OCI-LY3 (cell line): ENCODE results near the gene KIAA0513.

Experiments used
- CTCF ChIP-seq: fragments of 200-600, 300-600 bp; sonication (generic); IDR thresholded peaks from 2 replicates; pipeline ENCODE4 v1.5.1; 2014; ENCODE audit warnings: antibody characterized with exemption, low read length, low read depth
- EZH2phosphoT487 ChIP-seq: fragments of 200-600 bp; shearing (Covaris generic); IDR thresholded peaks from 2 replicates; pipeline ENCODE4 v1.6.1; 2018; ENCODE audit warnings: antibody characterized with exemption, mixed run types, low read depth

DNA sequence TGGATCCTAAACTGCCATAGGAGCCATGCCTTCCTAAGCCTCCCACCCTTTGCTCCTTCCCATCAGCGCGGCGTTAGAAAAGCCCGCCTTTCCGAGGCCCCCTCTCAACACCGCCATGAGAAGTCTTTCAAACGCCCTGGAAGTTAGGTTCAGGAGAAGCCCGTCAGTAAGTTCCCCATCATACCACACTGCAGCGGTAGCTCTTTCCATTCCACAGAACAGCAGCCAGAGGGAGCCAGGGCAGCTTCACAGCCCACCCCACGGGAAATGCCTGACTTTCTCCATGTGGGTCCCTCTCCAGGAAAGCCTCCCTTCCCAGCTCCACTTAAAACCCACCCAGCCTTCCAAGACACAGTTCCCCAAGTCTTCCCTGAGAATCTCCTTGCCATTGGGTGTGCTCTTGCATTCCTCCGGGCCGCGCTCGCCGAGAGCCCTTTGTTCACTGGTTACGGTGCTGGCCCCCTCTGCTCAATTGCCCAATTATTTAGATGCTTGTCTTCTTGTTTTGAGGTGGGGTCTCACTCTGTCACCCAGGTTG, 28.7 kb downstream of the KIAA0513 start:
- peak; percentile 24 for TF ChIP-seq CTCF
- no peak for TF ChIP-seq EZH2phosphoT487
